GM21737 (cell line): ENCODE data around the gene CTSW.

ENCODE experiments used
- ATAC-seq: cut with Tn5 transposase; IDR thresholded peaks from one replicate; pipeline ENCODE4 v1.9.1; 2021; ENCODE audit warnings: mild to moderate bottlenecking, moderate library complexity; ENCODE audit not compliant: unreplicated experiment

The CTSW gene

GRCh38 chr11:65855927-65856363 lies 23.7 kb upstream of the CTSW start:
- no peak for ATAC-seq

- ATAC-seq: peak; percentile 27
Measured at GRCh38 chr11:65856689-65857499, 22.7 kb upstream of the CTSW start.

GRCh38 chr11:65857500-65857852 lies 22.2 kb upstream of the CTSW start:
- ATAC-seq: peak; percentile 0

GRCh38 chr11:65857853-65858680 lies 21.6 kb upstream of the CTSW start, which contains the start of gene CFL1:
CFL1 (minus strand) TSS chr11:65858180; CDS start chr11:65858099, 81 bp downstream.
- peak; percentile 43 for ATAC-seq

- ATAC-seq: no peak
Measured at GRCh38 chr11:65858681-65859087, 21.0 kb upstream of the CTSW start.

- peak; percentile 46 for ATAC-seq
Measured at GRCh38 chr11:65859095-65859811, 20.4 kb upstream of the CTSW start.

GRCh38 chr11:65859812-65860277 lies 19.8 kb upstream of the CTSW start:
- no peak for ATAC-seq

- peak; percentile 25 for ATAC-seq
Measured at GRCh38 chr11:65860278-65861164, 19.1 kb upstream of the CTSW start, which contains the start of gene MUS81. MUS81 (plus strand) TSS chr11:65860433; CDS start chr11:65860754, 321 bp downstream.

- ATAC-seq: no peak
Measured at GRCh38 chr11:65861165-65861505, 18.5 kb upstream of the CTSW start.

- no peak for ATAC-seq
Measured at GRCh38 chr11:65861533-65862183, 18.0 kb upstream of the CTSW start.

GRCh38 chr11:65862191-65862735 lies 17.4 kb upstream of the CTSW start:
- ATAC-seq: no peak

GRCh38 chr11:65862941-65863888 lies 16.4 kb upstream of the CTSW start:
- ATAC-seq: no peak

GRCh38 chr11:65863889-65864705 lies 15.5 kb upstream of the CTSW start:
- no peak for ATAC-seq

- no peak for ATAC-seq
Measured at GRCh38 chr11:65864706-65865471, 14.7 kb upstream of the CTSW start.

GRCh38 chr11:65865550-65866172 lies 14.0 kb upstream of the CTSW start:
- no peak for ATAC-seq
